NCI-H748 treated with DMSO at 0.1 percent for 48 hours (cell line): ENCODE data around the gene C5orf58.

Experiments used
- DNase-seq: peaks from one replicate; lab custom pipeline; 2025; lab: John Stamatoyannopoulos, UW

C5orf58 gene

GRCh38 chr5:170283296-170283695 lies 50.5 kb downstream of the C5orf58 start:
- DNase-seq = no peak

GRCh38 chr5:170284231-170284630 lies 51.4 kb downstream of the C5orf58 start:
- no peak for DNase-seq

GRCh38 chr5:170285181-170285580 lies 52.4 kb downstream of the C5orf58 start:
- DNase-seq = no peak

GRCh38 chr5:170286386-170286925 lies 53.7 kb downstream of the C5orf58 start:
- no peak for DNase-seq

GRCh38 chr5:170287532-170287931 lies 54.7 kb downstream of the C5orf58 start:
- DNase-seq = no peak

GRCh38 chr5:170288151-170288550 lies 55.4 kb downstream of the C5orf58 start:
- DNase-seq = no peak

GRCh38 chr5:170288551-170288950 lies 55.8 kb downstream of the C5orf58 start:
- no peak for DNase-seq

- no peak for DNase-seq
Measured at GRCh38 chr5:170289121-170289520, 56.3 kb downstream of the C5orf58 start.

- DNase-seq = no peak
Measured at GRCh38 chr5:170289764-170290163, 57.0 kb downstream of the C5orf58 start.

- no peak for DNase-seq
Measured at GRCh38 chr5:170290498-170290897, 57.7 kb downstream of the C5orf58 start.

GRCh38 chr5:170292179-170293104 lies 59.7 kb downstream of the C5orf58 start:
- DNase-seq = no peak

- DNase-seq = no peak
Measured at GRCh38 chr5:170293273-170293672, 60.5 kb downstream of the C5orf58 start.

- DNase-seq = no peak
Measured at GRCh38 chr5:170294057-170294456, 61.3 kb downstream of the C5orf58 start.

GRCh38 chr5:170294556-170294955 lies 61.8 kb downstream of the C5orf58 start:
- no peak for DNase-seq
